ENCODE results near the gene PITHD1. TPM values are rescaled to one million over a fixed set of nuclear protein-coding genes. Genes with fewer than 3 reads are reported as not detected.
"Not testable (repeated sequence)": the region's sequence is repeated elsewhere in the genome, so short reads cannot be mapped to it uniquely, and the experiment has no call there.

PITHD1 gene, protein sequence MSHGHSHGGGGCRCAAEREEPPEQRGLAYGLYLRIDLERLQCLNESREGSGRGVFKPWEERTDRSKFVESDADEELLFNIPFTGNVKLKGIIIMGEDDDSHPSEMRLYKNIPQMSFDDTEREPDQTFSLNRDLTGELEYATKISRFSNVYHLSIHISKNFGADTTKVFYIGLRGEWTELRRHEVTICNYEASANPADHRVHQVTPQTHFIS
- 63.7 and 72.5 TPM in 2 replicates for total RNA-seq (ENCODE audit: low replicate concordance)

DNA sequence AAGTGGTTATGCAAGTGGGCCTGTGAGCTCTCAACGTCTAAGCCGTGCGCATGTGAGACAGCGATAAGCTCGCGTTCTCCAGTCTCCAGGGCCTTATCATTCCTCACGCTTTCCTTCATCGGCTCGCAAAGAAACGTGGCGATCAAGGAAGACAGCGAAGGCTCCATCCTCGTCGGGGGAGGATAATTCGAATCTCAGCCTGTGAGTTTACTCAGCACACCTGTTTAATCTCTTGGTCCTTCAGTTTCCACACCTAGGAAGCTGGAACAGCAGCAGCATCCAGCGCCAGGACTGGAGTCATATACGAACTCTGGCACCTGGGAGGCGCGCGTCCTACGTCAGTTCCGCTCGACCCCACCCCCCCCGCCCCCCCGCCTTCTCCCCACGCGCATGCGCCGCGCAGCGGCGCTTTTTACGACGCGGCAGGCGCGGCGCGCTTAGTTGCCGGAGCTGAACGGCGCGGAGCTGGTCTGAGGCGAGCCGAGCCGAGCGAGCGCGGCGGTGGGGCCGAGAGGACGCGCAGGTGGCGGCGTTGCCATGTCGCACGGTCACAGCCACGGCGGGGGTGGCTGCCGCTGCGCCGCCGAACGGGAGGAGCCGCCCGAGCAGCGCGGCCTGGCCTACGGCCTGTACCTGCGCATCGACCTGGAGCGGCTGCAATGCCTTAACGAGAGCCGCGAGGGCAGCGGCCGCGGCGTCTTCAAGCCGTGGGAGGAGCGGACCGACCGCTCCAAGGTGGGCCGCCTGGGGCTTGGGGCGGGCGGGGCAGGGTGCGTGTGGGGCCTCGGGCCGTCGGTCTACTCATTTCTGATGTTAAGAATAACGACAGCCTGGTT is at the start of gene PITHD1:
TSS of gene PITHD1 (plus strand) at position 440 of the 836 bp plus-strand sequence. CDS start at position 538, 98 bp downstream.
- Histone ChIP-seq H3F3A (ENCODE audit: low read depth) (peaks cover 16% of the 10 kb centered on the region), H3K27ac (no peak within 1 kb of the TSS), H3K27me3 (no peaks in the 10 kb centered on the region), H3K4me3 (peak within 1 kb of the TSS; percentile 82), H3K4me1 (peaks cover 13% of the 10 kb centered on the region), H3K9ac (peak within 1 kb of the TSS; percentile 87), H4K20me1 (ENCODE audit: low read depth) (peaks cover 13% of the 10 kb centered on the region), H2AFZ (replicated peaks) (peak within 1 kb of the TSS; percentile 65), H3K9me3 (ENCODE audit: low read depth) (no peaks in the 10 kb centered on the region), H3K79me2 (ENCODE audit: low read depth) (peaks cover 58% of the 10 kb centered on the region), H3K36me3 (no peaks in the 10 kb centered on the region), H3K4me2 (peak within 1 kb of the TSS; percentile 96)
- Mint-ChIP-seq H3K4me1 (peaks cover 24% of the 10 kb centered on the region), H3K4me3 (peak within 1 kb of the TSS; percentile 98), H3K36me3 (peaks cover 3% of the 10 kb centered on the region), H3K9me3 (no peaks in the 10 kb centered on the region), H3K27ac (peak within 1 kb of the TSS; percentile 70), H3K27me3 (ENCODE audit: insufficient read depth, low read depth) (no peaks in the 10 kb centered on the region)
- DNase-seq (ENCODE audit: low spot score): peak; percentile 96
- TF ChIP-seq, protein P1, sequence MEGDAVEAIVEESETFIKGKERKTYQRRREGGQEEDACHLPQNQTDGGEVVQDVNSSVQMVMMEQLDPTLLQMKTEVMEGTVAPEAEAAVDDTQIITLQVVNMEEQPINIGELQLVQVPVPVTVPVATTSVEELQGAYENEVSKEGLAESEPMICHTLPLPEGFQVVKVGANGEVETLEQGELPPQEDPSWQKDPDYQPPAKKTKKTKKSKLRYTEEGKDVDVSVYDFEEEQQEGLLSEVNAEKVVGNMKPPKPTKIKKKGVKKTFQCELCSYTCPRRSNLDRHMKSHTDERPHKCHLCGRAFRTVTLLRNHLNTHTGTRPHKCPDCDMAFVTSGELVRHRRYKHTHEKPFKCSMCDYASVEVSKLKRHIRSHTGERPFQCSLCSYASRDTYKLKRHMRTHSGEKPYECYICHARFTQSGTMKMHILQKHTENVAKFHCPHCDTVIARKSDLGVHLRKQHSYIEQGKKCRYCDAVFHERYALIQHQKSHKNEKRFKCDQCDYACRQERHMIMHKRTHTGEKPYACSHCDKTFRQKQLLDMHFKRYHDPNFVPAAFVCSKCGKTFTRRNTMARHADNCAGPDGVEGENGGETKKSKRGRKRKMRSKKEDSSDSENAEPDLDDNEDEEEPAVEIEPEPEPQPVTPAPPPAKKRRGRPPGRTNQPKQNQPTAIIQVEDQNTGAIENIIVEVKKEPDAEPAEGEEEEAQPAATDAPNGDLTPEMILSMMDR (IDR thresholded peaks at IDR 0.05): peak; percentile 4
- no peak for TF ChIP-seq EZH2phosphoT487 (IDR thresholded peaks at IDR 0.05)
- no peak for TF ChIP-seq EZH2 (IDR thresholded peaks at IDR 0.05)

DNA sequence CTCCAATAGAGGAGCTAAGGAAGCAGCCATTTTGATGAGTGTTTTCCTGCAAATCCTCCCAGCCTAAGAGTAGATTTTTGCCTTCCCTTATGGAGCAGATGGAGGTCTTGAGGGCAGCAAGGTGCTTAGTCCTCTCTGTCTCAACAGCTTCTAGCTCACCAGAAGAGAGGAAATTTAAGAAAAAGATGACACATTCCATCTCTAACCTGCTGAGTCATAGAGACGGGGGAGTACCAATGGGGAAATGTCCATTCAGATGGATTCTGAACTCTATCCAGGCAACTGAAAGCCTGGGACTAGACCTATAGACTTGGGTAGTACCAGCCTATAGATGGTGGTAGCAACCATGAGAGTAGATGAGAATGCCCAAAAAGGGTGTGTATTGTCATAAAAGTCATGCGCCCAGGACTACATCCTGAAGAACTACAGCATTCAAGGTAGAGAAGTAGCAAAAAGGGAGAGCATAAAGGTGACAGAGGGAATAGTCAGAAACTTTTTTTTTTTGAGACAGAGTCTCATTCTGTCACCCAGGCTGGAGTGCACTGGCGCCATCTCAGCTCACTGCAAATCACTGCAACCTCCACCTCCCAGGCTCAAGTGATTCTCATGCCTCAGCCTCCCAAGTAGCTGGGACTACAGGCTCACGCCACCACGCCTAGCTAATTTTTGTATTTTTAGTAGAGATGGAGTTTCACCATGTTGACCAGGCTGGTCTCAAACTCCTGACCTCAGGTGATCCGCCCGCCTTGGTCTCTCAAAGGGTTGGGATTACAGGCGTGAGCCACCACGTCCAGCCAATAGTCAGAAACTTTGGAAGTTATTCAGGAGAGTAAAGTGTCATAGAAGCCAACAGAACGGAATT is 45.6 kb upstream of the PITHD1 start:
- no peak overlapping the region for H2AFZ ChIP-seq (replicated peaks)
- no peak for TF ChIP-seq EZH2 (IDR thresholded peaks at IDR 0.05)
- Mint-ChIP-seq H3K27ac (no peak overlapping the region), H3K4me3 (no peak overlapping the region), H3K36me3 (peaks cover 3% of the 10 kb centered on the region), H3K9me3 (no peaks in the 10 kb centered on the region), H3K4me1 (no peaks in the 10 kb centered on the region), H3K27me3 (ENCODE audit: insufficient read depth, low read depth) (peaks cover 2% of the 10 kb centered on the region)
- H3K9me3 ChIP-seq (ENCODE audit: low read depth): no peaks in the 10 kb centered on the region
- H3K4me3 ChIP-seq: no peak overlapping the region
- no peaks in the 10 kb centered on the region for H3K36me3 ChIP-seq
- no peaks in the 10 kb centered on the region for H3F3A ChIP-seq (ENCODE audit: low read depth)
- no peak overlapping the region for H3K9ac ChIP-seq
- H3K79me2 ChIP-seq (ENCODE audit: low read depth): no peaks in the 10 kb centered on the region
- DNase-seq (ENCODE audit: low spot score): no peak
- no peaks in the 10 kb centered on the region for H3K4me1 ChIP-seq
- no peaks in the 10 kb centered on the region for H3K27me3 ChIP-seq
- H4K20me1 ChIP-seq (ENCODE audit: low read depth): no peaks in the 10 kb centered on the region
- no peak overlapping the region for H3K27ac ChIP-seq
- no peak overlapping the region for H3K4me2 ChIP-seq

DNA sequence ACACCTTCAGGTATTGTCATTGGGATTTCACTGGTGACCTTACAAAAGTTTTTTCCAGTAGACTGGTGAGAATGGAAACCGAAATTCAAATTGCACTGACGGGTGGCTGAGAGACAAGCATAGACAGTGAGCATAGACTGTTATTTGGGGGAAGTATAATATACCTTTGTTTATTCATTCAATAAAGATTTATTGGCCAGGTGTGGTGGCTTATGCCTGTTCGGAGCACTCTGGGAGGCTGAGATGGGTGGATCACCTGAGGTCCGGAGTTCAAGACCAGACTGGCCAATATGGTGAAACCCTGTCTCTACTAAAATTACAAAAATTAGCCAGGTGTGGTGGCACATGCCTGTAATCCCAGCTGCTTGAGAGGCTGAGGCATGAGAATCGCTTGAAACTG is 44.9 kb upstream of the PITHD1 start:
- H3K4me2 ChIP-seq; H3K27ac ChIP-seq; H3F3A ChIP-seq (ENCODE audit: low read depth); H3K27ac Mint-ChIP-seq; H3K4me3 ChIP-seq; H3K9me3 Mint-ChIP-seq; H3K9me3 ChIP-seq (ENCODE audit: low read depth); H3K36me3 ChIP-seq; H3K4me1 ChIP-seq; H2AFZ ChIP-seq (replicated peaks); H3K27me3 ChIP-seq; H3K79me2 ChIP-seq (ENCODE audit: low read depth); DNase-seq (ENCODE audit: low spot score); H3K27me3 Mint-ChIP-seq (ENCODE audit: insufficient read depth, low read depth); H3K9ac ChIP-seq; H3K36me3 Mint-ChIP-seq; H3K4me3 Mint-ChIP-seq; H3K4me1 Mint-ChIP-seq; H4K20me1 ChIP-seq (ENCODE audit: low read depth): not testable (repeated sequence)

DNA sequence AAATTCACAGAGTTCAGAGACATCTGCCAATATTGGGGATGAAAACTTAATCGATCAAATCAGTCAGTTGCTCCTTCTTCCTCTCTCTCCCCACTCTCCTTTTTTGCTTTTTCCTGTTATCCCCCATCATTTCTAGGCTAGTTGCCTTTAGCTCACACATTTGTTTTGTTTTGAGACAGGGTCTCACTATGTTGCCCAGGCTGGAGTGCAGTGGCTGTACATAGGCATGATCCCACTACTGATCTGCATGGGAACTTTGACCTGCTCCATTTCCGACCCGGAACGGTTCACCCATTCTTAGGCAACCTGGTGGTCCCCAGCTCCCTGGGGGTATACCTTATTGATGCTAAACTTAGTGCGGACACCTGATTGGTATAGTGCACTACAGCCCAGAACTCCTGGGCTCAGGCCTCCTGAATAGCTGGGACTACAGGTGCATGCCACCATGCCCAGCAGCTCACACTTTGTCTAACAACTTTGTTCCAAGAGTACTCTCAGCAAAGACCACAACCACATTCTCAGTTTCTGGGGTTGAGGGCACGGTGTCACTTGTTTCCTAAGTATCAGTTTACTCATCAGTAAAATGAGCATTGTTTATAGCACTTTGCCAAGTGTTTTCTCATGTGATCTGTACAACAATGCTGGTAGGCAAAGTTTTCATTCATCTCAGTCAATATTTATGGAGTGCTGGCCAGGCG is 41.6 kb upstream of the PITHD1 start:
- DNase-seq (ENCODE audit: low spot score): no peak
- Histone ChIP-seq H3K4me1 (no peaks in the 10 kb centered on the region), H4K20me1 (ENCODE audit: low read depth) (no peaks in the 10 kb centered on the region), H2AFZ (replicated peaks) (no peak overlapping the region), H3K36me3 (no peaks in the 10 kb centered on the region), H3K9me3 (ENCODE audit: low read depth) (no peaks in the 10 kb centered on the region), H3F3A (ENCODE audit: low read depth) (peaks cover under 1% of the 10 kb centered on the region), H3K27me3 (no peaks in the 10 kb centered on the region), H3K4me2 (no peak overlapping the region), H3K79me2 (ENCODE audit: low read depth) (no peaks in the 10 kb centered on the region), H3K9ac (no peak overlapping the region), H3K4me3 (no peak overlapping the region), H3K27ac (no peak overlapping the region)
- H3K4me3 Mint-ChIP-seq: no peak overlapping the region
- peaks cover 3% of the 10 kb centered on the region for H3K36me3 Mint-ChIP-seq
- H3K9me3 Mint-ChIP-seq: no peaks in the 10 kb centered on the region
- peaks cover 2% of the 10 kb centered on the region for H3K27me3 Mint-ChIP-seq (ENCODE audit: insufficient read depth, low read depth)
- TF ChIP-seq, protein P1 (IDR thresholded peaks at IDR 0.05): no peak
- TF ChIP-seq EZH2 (IDR thresholded peaks at IDR 0.05) (no peak), EZH2phosphoT487 (IDR thresholded peaks at IDR 0.05) (no peak)
- H3K4me1 Mint-ChIP-seq: no peaks in the 10 kb centered on the region
- H3K27ac Mint-ChIP-seq: no peak overlapping the region

Data from neural progenitor cell (in vitro differentiated cells).